ENCODE results near the gene TFR2.

GRCh38 chr7:100572281-100572948, 68.9 kb downstream of the TFR2 start:
- TF ChIP-seq ZNF274 (IDR thresholded peaks at IDR 0.05; ENCODE audit: low read depth, low read length) (no peak), YY1 (IDR thresholded peaks at IDR 0.05; ENCODE audit: insufficient read depth, insufficient read length) (no peak)
